ENCODE measurements around the gene ABCC5.
A peak's percentile ranks its signal among the peaks of the same experiment; 100 is the strongest.

The ABCC5 gene

DNA sequence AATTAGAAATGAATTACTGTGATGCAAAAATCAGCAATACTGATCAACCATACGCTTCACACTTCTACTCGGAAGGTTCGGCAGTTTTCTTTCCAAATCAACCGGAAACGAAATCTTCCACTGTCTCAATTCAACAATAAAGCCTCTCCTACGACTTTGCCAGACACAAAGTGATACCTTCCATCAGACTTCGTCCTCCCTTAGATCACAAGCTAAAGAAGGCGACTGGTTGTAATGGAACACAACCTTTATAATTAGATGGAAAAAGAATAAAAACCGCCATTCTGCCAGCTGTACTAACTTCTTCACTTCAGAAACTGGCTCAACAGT lies 133.6 kb downstream of the ABCC5 start:
- no peak for DNase-seq

DNA sequence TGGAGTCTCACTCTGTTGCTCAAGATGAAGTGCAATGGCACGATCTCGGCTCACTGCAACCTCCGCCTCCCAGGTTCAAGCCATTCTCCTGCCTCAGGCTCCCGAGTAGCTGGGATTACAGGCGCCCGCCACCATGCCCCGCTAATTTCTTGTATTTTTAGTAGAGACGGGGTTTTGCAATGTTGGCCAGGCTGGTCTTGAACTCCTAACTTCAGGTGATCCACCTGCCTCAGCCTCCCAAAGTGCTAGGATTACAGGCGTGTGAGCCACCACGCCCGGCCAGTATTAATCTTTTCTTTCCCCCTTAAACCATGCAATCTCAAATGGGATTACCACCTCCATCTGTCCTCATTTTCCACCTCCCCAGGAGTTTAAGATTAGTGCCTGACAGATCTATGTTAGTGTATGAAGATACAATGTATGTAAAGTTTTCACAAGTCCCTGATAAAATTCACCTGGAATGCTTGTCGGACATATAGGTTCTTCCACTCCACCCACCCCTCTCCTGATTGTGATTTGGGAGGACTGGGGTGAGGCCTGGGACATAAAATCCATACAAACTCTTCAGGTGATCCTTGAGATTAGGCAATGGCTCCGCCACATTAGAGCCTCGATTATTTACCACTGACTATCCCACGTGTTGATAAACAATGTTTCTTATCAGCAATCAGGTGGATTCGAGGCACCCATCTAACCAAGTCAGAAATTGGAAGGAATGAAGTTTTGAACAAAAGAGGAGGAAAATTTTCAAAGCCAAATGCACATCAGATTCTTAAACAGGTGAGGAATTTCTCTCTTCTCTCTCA lies 134.2 kb downstream of the ABCC5 start:
- no peak for DNase-seq

DNA sequence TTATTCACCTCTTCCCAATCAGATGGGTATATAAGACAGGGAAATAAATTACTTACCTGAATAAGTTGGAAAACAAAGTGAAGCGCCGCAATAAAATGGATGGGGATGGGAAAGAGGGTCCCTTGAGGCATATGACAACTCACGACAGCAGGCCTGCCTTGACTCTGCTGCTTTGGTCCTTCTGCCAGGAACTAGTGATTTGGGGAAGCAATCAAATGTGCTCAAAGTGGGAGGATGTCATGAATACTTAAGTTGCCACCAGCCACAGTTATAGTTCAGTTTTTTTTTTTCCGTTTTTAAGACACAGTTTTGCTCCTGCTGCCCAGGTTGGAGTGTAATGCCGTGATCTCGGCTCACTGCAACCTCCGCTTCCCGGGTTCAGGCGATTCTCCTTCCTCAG lies 137.6 kb downstream of the ABCC5 start:
- no peak for DNase-seq

DNA sequence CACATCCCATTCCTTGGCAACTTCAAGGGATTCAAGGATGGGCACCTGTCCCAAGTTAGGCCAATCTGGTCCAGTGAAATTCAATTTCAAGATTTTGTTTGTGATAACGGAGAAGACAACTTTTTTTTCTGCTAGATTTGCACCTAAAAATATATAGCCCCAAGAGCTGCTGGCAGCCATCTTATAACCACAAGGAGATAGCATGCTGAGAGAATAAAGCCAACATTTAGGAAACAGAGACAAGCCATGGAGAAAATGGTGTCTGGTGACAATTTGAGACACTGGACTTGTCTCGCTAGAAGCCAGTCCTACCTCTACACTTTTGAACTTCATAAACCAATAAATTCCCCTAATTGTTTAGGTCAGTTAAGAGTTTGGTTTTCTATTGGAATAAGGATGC lies 138.4 kb downstream of the ABCC5 start:
- peak; percentile 22 for DNase-seq

DNA sequence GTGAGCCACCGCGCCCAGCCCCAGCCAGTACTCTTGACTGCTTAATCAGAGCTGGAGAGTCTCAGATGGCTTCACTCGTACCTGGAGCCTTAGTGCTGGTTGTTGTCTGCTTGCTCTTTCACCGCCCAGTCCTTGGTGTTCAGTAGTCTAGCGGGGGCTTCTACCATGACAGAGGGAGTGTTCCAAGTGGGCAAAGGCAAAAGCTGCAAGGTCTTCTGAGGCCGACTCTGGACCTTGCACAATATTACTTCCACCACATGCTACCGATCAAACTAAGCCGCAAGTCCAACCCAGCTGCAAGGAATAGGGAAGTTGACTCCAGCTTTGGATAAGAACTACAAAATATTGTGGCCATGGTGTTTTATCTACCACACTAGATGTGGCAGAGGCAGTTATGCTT lies 139.6 kb downstream of the ABCC5 start:
- peak; percentile 73 for DNase-seq

DNA sequence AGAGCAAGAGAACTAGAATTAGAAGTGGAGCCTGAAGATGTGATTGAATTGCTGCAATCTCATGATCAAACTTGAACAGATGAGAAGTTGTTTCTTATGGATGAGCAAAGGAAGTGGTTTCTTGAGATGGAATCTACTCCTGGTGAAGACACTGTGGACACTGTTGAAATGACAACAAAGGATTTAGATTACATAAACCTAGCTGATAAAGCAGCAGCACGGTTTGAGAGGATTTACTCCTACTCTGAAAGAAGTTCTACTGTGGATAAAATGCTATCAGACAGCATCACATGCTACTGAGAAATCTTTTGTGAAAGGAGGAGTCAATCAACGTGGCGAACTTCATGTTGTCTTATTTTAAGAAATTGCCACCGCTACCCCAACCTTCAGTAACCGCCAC lies 140.5 kb downstream of the ABCC5 start:
- peak; percentile 44 for DNase-seq

DNA sequence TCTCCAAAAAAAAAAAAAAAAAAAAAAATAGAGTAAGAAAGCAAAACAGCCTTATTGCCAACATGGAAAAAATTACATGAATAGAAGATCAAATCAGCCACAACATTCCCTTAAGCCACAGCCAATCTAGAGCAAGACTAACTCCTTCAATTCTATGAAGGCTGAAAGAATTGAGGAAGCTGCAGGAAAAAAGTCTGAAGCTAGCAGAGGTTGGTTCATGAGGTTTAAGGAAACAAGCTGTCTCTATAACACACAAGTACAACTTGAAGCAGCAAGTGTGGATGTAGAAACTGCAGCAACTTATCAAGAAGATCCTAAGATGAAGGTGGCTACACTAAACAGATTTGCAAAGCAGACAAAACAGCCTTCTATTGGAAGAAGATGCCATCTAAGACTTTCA lies 142.3 kb downstream of the ABCC5 start:
- no peak for DNase-seq

DNA sequence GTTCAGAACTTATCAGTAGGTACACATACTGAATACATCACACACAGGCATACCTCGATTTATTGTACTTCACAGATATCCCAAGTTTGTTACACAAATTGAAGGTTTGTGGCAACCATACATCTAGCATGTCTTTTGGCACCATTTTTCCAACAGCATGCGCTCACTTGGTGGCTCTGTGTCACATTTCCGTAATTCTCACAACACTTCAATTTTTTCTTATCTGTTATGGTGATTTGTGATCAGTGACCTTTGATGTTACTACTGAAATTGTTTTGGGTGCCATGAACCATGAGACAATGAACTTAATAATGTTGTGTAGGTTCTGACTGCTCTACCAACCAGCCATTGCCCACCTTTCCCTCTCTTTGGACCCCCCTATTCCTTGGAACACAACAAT lies 143.8 kb downstream of the ABCC5 start:
- no peak for DNase-seq

DNA sequence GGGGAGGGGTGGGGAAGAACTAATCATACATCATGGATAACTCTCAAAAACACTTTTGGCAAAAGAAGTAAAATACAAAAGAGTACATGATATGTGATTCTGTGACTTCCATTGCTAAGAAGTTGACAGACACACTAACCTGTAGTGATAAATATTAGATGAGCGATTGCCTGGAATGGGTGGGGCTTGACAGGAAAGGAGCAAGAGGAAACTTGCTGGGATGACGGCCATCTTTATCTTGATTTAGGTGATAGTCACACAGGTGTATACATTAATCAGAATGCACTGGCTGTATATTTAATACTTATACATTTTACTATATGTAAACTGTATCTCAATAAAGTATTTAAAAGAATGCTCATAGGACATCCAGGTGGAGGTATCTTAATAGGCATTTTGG lies 146.1 kb downstream of the ABCC5 start:
- no peak for DNase-seq

DNA sequence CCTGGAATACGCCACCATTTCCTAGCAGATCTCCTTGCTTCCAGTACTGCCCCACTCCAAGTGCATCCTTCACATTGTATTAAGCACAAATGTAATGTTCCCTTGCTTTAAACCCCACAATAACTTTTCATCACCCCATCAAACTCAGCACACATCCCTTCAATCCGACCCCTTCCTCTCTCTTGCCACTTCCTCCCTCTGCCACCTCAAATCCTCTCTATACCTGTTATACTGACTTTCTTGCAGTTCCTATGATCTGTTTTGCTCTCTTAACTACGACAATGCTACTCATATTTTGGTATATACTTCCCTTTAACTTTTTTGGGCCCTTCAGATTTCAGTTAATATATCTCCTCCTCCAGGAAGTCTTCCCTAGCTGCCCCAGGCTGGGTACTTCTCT lies 147.1 kb downstream of the ABCC5 start:
- DNase-seq: no peak
